ENCODE measurements around the gene GMDS. TPM values are rescaled to one million over a fixed set of nuclear protein-coding genes. Genes with fewer than 3 reads are reported as not detected.
"Not testable (repeated sequence)": the region's sequence is repeated elsewhere in the genome, so short reads cannot be mapped to it uniquely, and the experiment has no call there.

Gene GMDS
- total RNA-seq, 1 donor from 2014 or later: 14.4 TPM

- no peak for DNase-seq (ENCODE audit: low spot score)
Measured at GRCh38 chr6:1858859-1859258, 386.5 kb downstream of the GMDS start.

GRCh38 chr6:1858196-1858595 is 387.2 kb downstream of the GMDS start:
- DNase-seq (ENCODE audit: low spot score): no peak

GRCh38 chr6:1856381-1856780 is 389.0 kb downstream of the GMDS start:
- peak; percentile 33 for DNase-seq (ENCODE audit: low spot score)

GRCh38 chr6:1855890-1856289 is 389.5 kb downstream of the GMDS start:
- DNase-seq (ENCODE audit: low spot score): no peak

GRCh38 chr6:1854296-1854695 is 391.1 kb downstream of the GMDS start:
- no peak for DNase-seq (ENCODE audit: low spot score)

- no peak for DNase-seq (ENCODE audit: low spot score)
Measured at GRCh38 chr6:1853761-1854160, 391.6 kb downstream of the GMDS start.

- DNase-seq (ENCODE audit: low spot score): no peak
Measured at GRCh38 chr6:1851681-1852456, 393.5 kb downstream of the GMDS start.

- DNase-seq (ENCODE audit: low spot score): no peak
Measured at GRCh38 chr6:1850840-1851157, 394.6 kb downstream of the GMDS start.

GRCh38 chr6:1850121-1850839 is 395.1 kb downstream of the GMDS start:
- no peak for DNase-seq (ENCODE audit: low spot score)

- no peak for DNase-seq (ENCODE audit: low spot score)
Measured at GRCh38 chr6:1849691-1850090, 395.7 kb downstream of the GMDS start.

- no peak for DNase-seq (ENCODE audit: low spot score)
Measured at GRCh38 chr6:1848752-1849151, 396.7 kb downstream of the GMDS start.

- no peak for DNase-seq (ENCODE audit: low spot score)
Measured at GRCh38 chr6:1846611-1847010, 398.8 kb downstream of the GMDS start.

- DNase-seq (ENCODE audit: low spot score): not testable (repeated sequence)
Measured at GRCh38 chr6:1845543-1845942, 399.9 kb downstream of the GMDS start.

- no peak for DNase-seq (ENCODE audit: low spot score)
Measured at GRCh38 chr6:1842334-1842733, 403.1 kb downstream of the GMDS start.

- DNase-seq (ENCODE audit: low spot score): no peak
Measured at GRCh38 chr6:1841136-1841535, 404.3 kb downstream of the GMDS start.

- no peak for DNase-seq (ENCODE audit: low spot score)
Measured at GRCh38 chr6:1840491-1841121, 404.8 kb downstream of the GMDS start.

GRCh38 chr6:1839361-1839760 is 406.0 kb downstream of the GMDS start:
- no peak for DNase-seq (ENCODE audit: low spot score)

GRCh38 chr6:1838604-1839213 is 406.7 kb downstream of the GMDS start:
- DNase-seq (ENCODE audit: low spot score): no peak

- no peak for DNase-seq (ENCODE audit: low spot score)
Measured at GRCh38 chr6:1837826-1838225, 407.6 kb downstream of the GMDS start.

- no peak for DNase-seq (ENCODE audit: low spot score)
Measured at GRCh38 chr6:1836690-1837089, 408.7 kb downstream of the GMDS start.

GRCh38 chr6:1834646-1835516 is 410.5 kb downstream of the GMDS start:
- DNase-seq (ENCODE audit: low spot score): no peak
